Liver (tissue), 3 donors: ENCODE measurements around the gene HSPA12B.

Experiments used
- RAD21 ChIP-seq, 2 donors: IDR thresholded peaks; 2 replicates each; pipeline ENCODE4 v1.6.1; 2016; ENCODE audit warnings: antibody characterized with exemption in 2 of 2, mild to moderate bottlenecking in 2 of 2
- TF ChIP-seq, protein P1 (sequence below): fragments of 150-350 bp; IDR thresholded peaks from 2 replicates; pipeline ENCODE4 v1.5.1; 2017; ENCODE audit warnings: improper control_type of control experiment, low read depth, low read length; ENCODE audit not compliant: missing input control
- donor health status: healthy.
- donor health status: healthy.

DNA sequence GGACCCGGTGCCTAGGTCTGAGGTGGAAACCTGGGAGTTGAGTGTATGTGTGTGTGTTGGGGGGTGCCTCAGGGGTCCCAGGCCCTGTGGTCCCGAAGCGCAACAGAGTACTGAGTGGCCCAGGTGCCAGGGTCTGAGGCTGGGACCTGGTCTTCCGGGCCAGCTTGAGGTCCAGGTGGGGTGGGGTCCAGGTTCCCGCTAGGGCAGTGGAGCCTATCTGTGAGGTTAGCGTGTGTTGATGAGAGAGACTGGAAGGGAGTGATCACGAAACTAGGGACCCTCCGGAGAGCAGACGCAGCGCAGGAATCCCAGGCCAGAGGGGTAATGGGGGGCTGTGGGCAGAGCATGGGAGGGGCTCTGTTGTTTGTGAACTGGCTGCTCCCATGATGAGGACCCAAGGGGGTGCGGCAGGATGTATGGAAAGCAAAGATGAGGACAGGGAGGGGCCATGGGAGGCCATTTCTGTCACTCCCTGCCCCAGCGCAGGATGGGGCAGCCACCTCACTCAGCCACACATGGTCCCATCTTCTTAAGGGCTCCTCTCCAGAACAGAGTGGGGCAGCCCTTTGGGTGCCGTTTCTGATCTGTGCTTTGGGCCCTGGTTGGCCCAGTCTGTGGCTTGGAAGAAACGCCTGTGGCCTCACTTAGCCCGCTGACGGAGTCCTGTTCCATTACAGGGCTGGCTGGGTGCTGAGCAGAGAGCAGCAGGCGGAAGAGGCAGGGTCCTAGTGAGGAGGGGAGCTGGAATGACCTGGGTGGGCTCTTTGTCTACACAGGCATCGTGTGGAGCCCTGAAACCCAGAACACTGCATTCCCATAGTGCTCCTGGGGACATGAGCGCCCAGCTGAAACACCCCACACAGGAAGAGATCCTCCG lies 872 bp downstream of the HSPA12B start:
- TF ChIP-seq, protein P1, sequence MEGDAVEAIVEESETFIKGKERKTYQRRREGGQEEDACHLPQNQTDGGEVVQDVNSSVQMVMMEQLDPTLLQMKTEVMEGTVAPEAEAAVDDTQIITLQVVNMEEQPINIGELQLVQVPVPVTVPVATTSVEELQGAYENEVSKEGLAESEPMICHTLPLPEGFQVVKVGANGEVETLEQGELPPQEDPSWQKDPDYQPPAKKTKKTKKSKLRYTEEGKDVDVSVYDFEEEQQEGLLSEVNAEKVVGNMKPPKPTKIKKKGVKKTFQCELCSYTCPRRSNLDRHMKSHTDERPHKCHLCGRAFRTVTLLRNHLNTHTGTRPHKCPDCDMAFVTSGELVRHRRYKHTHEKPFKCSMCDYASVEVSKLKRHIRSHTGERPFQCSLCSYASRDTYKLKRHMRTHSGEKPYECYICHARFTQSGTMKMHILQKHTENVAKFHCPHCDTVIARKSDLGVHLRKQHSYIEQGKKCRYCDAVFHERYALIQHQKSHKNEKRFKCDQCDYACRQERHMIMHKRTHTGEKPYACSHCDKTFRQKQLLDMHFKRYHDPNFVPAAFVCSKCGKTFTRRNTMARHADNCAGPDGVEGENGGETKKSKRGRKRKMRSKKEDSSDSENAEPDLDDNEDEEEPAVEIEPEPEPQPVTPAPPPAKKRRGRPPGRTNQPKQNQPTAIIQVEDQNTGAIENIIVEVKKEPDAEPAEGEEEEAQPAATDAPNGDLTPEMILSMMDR: no peak
- TF ChIP-seq RAD21 (IDR thresholded peaks at IDR 0.05): no peak
